Loucy (cell line): Measurements from ENCODE around the gene SECTM1.

ENCODE experiments used
- CTCF ChIP-seq: fragments of 200-600 bp; sonication (generic); conservative IDR thresholded peaks from 2 replicates; pipeline ENCODE4 v1.5.1; 2014; ENCODE audit warnings: mild to moderate bottlenecking, antibody characterized with exemption, low read length
- EZH2phosphoT487 ChIP-seq: fragments of 200-600 bp; IDR thresholded peaks from 2 replicates; pipeline ENCODE4 v1.6.1; 2018; ENCODE audit warnings: antibody characterized with exemption, mild to moderate bottlenecking, moderate library complexity, borderline replicate concordance

DNA sequence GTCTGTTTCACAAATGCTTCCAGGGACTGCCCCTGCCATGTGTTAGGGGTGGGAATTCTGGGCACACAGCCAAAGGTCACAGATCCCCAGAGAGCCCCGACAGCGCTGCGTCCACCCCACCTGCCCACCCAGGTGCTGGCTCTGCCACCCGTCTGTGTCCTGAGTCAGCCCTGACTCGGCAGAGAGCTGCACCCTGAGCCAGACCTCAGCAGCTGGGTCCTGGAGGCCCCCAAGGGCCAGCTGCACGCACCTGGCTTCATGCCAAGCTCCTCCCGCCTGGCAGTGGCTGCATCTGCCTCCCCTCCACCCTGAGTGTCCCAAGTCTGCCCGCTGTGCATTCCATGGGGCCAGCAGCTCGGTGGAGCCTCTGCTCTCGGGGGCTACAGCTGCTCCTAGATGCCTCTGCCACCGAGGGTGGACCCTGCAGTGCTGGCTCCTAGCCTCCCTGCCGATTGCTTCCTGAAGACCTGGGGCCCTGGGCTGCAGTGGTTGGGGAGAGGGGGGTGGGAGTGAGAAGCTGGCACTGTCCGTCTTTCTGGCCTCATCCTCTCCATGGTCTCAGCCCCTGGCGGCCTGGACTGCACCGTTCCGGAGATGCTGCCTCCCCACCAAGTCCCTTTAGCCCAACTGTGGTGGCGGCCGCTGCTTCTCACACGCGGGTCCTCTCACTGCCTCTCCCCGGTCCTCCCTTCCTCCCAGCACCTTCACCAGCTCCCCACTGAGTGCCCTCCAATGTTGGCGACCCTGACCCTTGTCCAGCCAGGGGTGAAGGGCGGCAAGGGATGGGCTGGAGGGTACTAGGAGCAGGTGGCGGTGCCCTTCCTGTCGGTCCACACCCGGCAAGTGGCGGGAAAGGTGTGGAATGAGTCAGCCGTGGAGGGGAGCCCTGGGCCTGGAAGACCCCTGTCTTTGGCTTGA is 3.0 kb downstream of the SECTM1 start:
- no peak for TF ChIP-seq CTCF
- no peak for TF ChIP-seq EZH2phosphoT487
